OCI-LY1 (cell line): Measurements from ENCODE around the gene MRPL49.

Experiments
- EZH2 ChIP-seq: fragments of 200-600 bp; sonication (generic), shearing (Covaris generic); IDR thresholded peaks from 2 replicates; pipeline ENCODE4 v1.8.0; 2017; ENCODE audit warnings: borderline replicate concordance, mixed run types, mild to moderate bottlenecking, antibody characterized with exemption, low read length, moderate library complexity, mixed read lengths
- TF ChIP-seq, protein P1 (sequence below): fragments of 200-600 bp; sonication (generic), shearing (Covaris generic); IDR thresholded peaks from 2 replicates; pipeline ENCODE4 v1.5.1; 2017; ENCODE audit warnings: mild to moderate bottlenecking, antibody characterized with exemption, low read length, moderate library complexity, mixed read lengths

DNA sequence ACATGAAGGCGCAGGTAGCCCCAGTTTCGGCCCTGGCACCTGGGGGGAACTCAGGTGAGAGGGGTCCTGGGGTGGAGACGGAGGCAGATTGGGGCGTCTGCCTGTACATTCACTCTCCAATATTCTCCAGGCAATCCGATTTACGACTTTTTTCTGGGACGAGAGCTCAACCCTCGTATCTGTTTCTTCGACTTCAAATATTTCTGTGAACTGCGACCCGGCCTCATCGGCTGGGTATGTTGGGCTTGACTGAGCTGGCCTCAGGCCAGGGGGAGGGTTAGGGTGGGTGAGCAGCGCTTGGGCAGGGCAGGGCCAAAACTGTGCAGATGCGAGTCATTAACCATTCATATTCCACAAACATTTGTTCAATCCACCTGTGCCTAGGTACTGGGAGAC, 8.8 kb upstream of the MRPL49 start:
- TF ChIP-seq, protein P1, sequence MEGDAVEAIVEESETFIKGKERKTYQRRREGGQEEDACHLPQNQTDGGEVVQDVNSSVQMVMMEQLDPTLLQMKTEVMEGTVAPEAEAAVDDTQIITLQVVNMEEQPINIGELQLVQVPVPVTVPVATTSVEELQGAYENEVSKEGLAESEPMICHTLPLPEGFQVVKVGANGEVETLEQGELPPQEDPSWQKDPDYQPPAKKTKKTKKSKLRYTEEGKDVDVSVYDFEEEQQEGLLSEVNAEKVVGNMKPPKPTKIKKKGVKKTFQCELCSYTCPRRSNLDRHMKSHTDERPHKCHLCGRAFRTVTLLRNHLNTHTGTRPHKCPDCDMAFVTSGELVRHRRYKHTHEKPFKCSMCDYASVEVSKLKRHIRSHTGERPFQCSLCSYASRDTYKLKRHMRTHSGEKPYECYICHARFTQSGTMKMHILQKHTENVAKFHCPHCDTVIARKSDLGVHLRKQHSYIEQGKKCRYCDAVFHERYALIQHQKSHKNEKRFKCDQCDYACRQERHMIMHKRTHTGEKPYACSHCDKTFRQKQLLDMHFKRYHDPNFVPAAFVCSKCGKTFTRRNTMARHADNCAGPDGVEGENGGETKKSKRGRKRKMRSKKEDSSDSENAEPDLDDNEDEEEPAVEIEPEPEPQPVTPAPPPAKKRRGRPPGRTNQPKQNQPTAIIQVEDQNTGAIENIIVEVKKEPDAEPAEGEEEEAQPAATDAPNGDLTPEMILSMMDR = no peak
- no peak for TF ChIP-seq EZH2
